Measurements from ENCODE around the gene DEFB113. TPM values are rescaled to one million over a fixed set of nuclear protein-coding genes. Genes with fewer than 3 reads are reported as not detected.

The DEFB113 gene
- total and polyA plus RNA-seq, 2 experiments from 2014 or later = not detected

DNA sequence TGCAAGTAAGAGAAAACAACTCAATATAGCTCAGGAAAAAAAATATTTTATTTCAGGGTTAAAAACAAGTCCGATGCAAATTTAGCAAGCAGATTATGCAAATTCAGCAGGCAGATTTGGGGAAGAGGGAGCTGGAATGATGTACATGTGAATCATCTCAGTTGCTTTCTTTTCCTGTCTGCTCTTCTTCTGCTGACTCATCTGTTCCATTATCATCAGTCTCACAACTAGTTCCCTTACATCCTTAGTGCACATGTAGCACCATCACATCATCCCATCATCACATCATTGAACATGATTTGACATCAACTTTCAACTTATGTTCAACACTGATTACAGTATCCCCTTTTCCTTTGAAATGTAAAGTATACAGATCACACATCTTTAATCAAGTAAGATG lies 11.5 kb upstream of the DEFB113 start:
- Mint-ChIP-seq H3K9me3 (peaks cover 2% of the 10 kb centered on the region; the same call in 1 of the 3 replicates), H3K27me3 (ENCODE audit: insufficient read depth, low read depth, poor library complexity) (no peaks in the 10 kb centered on the region), H3K4me3 (no peak overlapping the region), H3K27ac (no peak overlapping the region), H3K36me3 (ENCODE audit: low read depth) (no peaks in the 10 kb centered on the region), H3K4me1 (peaks cover 6% of the 10 kb centered on the region; the same call in 2 of the 3 replicates)
- Histone ChIP-seq H3K27ac (ENCODE audit: low read depth) (no peak overlapping the region), H3K27me3 (ENCODE audit: insufficient read depth) (no peaks in the 10 kb centered on the region), H3F3A (replicated peaks; ENCODE audit: low read depth) (no peaks in the 10 kb centered on the region), H3K4me1 (ENCODE audit: insufficient read depth) (peaks cover under 1% of the 10 kb centered on the region; the same call in 1 of the 2 replicates), H4K20me1 (replicated peaks; ENCODE audit: insufficient read depth) (no peaks in the 10 kb centered on the region), H3K79me2 (replicated peaks; ENCODE audit: insufficient read depth) (no peaks in the 10 kb centered on the region), H3K36me3 (ENCODE audit: insufficient read depth) (no peaks in the 10 kb centered on the region), H2AFZ (no peak overlapping the region), H3K4me2 (no peak overlapping the region), H3K9me2 (ENCODE audit: insufficient read depth) (no peaks in the 10 kb centered on the region), H3K4me3 (no peak overlapping the region)
- DNase-seq (ENCODE audit: low spot score) = no peak
- no peak for ATAC-seq
- no peak for TF ChIP-seq EZH2phosphoT487 (IDR thresholded peaks at IDR 0.05; ENCODE audit: unreplicated experiment)
- no peak for TF ChIP-seq ZNF462 (CRISPR knock-in tag; IDR thresholded peaks at IDR 0.05)
- no peak for TF ChIP-seq POLR2AphosphoS5 (IDR thresholded peaks at IDR 0.05; ENCODE audit: low read depth)
- no peak for TF ChIP-seq JUNB (IDR thresholded peaks at IDR 0.05; ENCODE audit: unreplicated experiment)
- TF ChIP-seq CREB1 (CRISPR knock-in tag; IDR thresholded peaks at IDR 0.05; ENCODE audit: low read depth) = no peak
- no peak for TF ChIP-seq ZNF331 (CRISPR knock-in tag; IDR thresholded peaks at IDR 0.05; ENCODE audit: low read depth)
- TF ChIP-seq NANOG (IDR thresholded peaks at IDR 0.05; ENCODE audit: borderline replicate concordance) = no peak
- no peak for TF ChIP-seq ETS1 (IDR thresholded peaks at IDR 0.05)

All from GM23338 (cell line).